Stimulated activated CD8-positive, alpha-beta memory T cell treated with anti-CD3 and anti-CD28 coated beads, Interleukin-2, amount 100 ng/mL, for 1 hour (primary cell): ENCODE measurements around the gene COL6A5.

Experiments
- DNase-seq, 2 donors: peaks; one replicate each; pipeline ENCODE4 v3.0.0-alpha.2; 2020; ENCODE audit warnings: low read depth in 2 of 2

Gene COL6A5

GRCh38 chr3:130516645-130517512 is 171.4 kb downstream of the COL6A5 start, which contains the start of gene COL6A6:
Gene COL6A6, plus strand, starts transcription at chr3:130517177. Its CDS starts 43,188 bp downstream, at chr3:130560365.
- DNase-seq, result no peak

GRCh38 chr3:130517602-130518001 is 172.1 kb downstream of the COL6A5 start:
- no peak for DNase-seq

GRCh38 chr3:130519754-130520153 is 174.3 kb downstream of the COL6A5 start:
- DNase-seq, result no peak

- no peak for DNase-seq
Measured at GRCh38 chr3:130522399-130522798, 176.9 kb downstream of the COL6A5 start.

GRCh38 chr3:130527426-130527825 is 182.0 kb downstream of the COL6A5 start:
- no peak for DNase-seq

GRCh38 chr3:130528120-130528519 is 182.6 kb downstream of the COL6A5 start:
- DNase-seq, result no peak

- DNase-seq, result no peak
Measured at GRCh38 chr3:130529486-130530215, 184.2 kb downstream of the COL6A5 start.

- no peak for DNase-seq
Measured at GRCh38 chr3:130533247-130533646, 187.8 kb downstream of the COL6A5 start.
